ENCODE measurements around the gene NUP188.
"Not testable (repeated sequence)": the region's sequence is repeated elsewhere in the genome, so short reads cannot be mapped to it uniquely, and the experiment has no call there.

The NUP188 gene

GRCh38 chr9:129028192-129028966, 80.9 kb downstream of the NUP188 start, which contains the start of gene SH3GLB2:
SH3GLB2 (minus strand) TSS chr9:129028331; CDS start chr9:129028154, 177 bp downstream.
- peak; percentile 93 for DNase-seq

- no peak for DNase-seq
Observed at GRCh38 chr9:129030191-129030590, 82.7 kb downstream of the NUP188 start.

- no peak for DNase-seq
Observed at GRCh38 chr9:129031514-129031913, 84.0 kb downstream of the NUP188 start.

- no peak for DNase-seq
Observed at GRCh38 chr9:129032541-129033159, 85.2 kb downstream of the NUP188 start.

GRCh38 chr9:129033216-129033615, 85.7 kb downstream of the NUP188 start:
- DNase-seq, result no peak

- DNase-seq, result not testable (repeated sequence)
Observed at GRCh38 chr9:129035838-129036237, 88.3 kb downstream of the NUP188 start.

GRCh38 chr9:129036241-129036922, 88.9 kb downstream of the NUP188 start, which contains the start of gene MIGA2:
MIGA2 (plus strand) TSS chr9:129036626; CDS start chr9:129040595, 3,969 bp downstream.
- DNase-seq, result peak; percentile 89 to 91

GRCh38 chr9:129036923-129037766, 89.6 kb downstream of the NUP188 start:
- no peak for DNase-seq

GRCh38 chr9:129037767-129038098, 90.2 kb downstream of the NUP188 start:
- DNase-seq, result no peak

- no peak for DNase-seq
Observed at GRCh38 chr9:129038109-129038852, 90.8 kb downstream of the NUP188 start.

- no peak for DNase-seq
Observed at GRCh38 chr9:129040113-129040643, 92.7 kb downstream of the NUP188 start.

GRCh38 chr9:129042016-129042415, 94.5 kb downstream of the NUP188 start:
- no peak for DNase-seq

GRCh38 chr9:129052592-129052991, 105.1 kb downstream of the NUP188 start:
- no peak for DNase-seq

GRCh38 chr9:129053020-129053419, 105.5 kb downstream of the NUP188 start:
- DNase-seq, result no peak

GRCh38 chr9:129054163-129054851, 106.8 kb downstream of the NUP188 start:
- no peak for DNase-seq
